HL-60 (cell line): ENCODE data around the gene MUTYH.

Experiments
- DNase-seq, 2 experiments: peaks; one replicate each; pipeline ENCODE4 v3.0.0-alpha.2; 2010 to 2020; ENCODE audit warnings: low read depth in 1 of 2, low spot score in 1 of 2
- H3K27ac ChIP-seq: fragments of 250-450 bp; sonication (Bioruptor Pico); replicated peaks from 2 replicates; pipeline ENCODE4 v1.5.1; 2020; ENCODE audit warnings: mild to moderate bottlenecking, moderate library complexity
- H3K27me3 ChIP-seq: fragments of 250-450 bp; sonication (Bioruptor Pico); 2 replicates; pipeline ENCODE4 v1.5.1; 2021; ENCODE audit warnings: mild to moderate bottlenecking, moderate library complexity; ENCODE audit not compliant: insufficient read depth, poor library complexity, severe bottlenecking
- H3K4me3 ChIP-seq: replicated peaks from 2 replicates; pipeline ENCODE4 v1.5.1; 2011; ENCODE audit warnings: mild to moderate bottlenecking, control low read depth, low read length; ENCODE audit not compliant: insufficient read depth
- GABPA ChIP-seq: IDR thresholded peaks from 2 replicates; pipeline ENCODE4 v1.6.1; 2012; ENCODE audit warnings: low read depth
- POLR2AphosphoS5 ChIP-seq: IDR thresholded peaks from 2 replicates; pipeline ENCODE4 v1.6.1; 2012; ENCODE audit warnings: low read depth
- SPI1 ChIP-seq: IDR thresholded peaks from 2 replicates; pipeline ENCODE4 v1.6.1; 2012; ENCODE audit warnings: low read depth, mild to moderate bottlenecking, borderline replicate concordance
- TF ChIP-seq, protein P1 (sequence below): IDR thresholded peaks from one replicate; pipeline ENCODE4 v1.5.1; 2011; ENCODE audit warnings: low read length, control low read depth, inconsistent platforms; ENCODE audit not compliant: insufficient read depth
- TF ChIP-seq, protein P2 (sequence below): IDR thresholded peaks from 2 replicates; pipeline ENCODE4 v1.6.1; 2012; ENCODE audit warnings: low read depth; ENCODE audit not compliant: insufficient replicate concordance

Gene MUTYH

GRCh38 chr1:45345014-45345413 lies 4.8 kb upstream of the MUTYH start:
- Histone ChIP-seq H3K27me3 (no peaks in the 10 kb centered on the region), H3K27ac (no peak overlapping the region), H3K4me3 (no peak overlapping the region)
- DNase-seq = no peak
- TF ChIP-seq, protein P1, sequence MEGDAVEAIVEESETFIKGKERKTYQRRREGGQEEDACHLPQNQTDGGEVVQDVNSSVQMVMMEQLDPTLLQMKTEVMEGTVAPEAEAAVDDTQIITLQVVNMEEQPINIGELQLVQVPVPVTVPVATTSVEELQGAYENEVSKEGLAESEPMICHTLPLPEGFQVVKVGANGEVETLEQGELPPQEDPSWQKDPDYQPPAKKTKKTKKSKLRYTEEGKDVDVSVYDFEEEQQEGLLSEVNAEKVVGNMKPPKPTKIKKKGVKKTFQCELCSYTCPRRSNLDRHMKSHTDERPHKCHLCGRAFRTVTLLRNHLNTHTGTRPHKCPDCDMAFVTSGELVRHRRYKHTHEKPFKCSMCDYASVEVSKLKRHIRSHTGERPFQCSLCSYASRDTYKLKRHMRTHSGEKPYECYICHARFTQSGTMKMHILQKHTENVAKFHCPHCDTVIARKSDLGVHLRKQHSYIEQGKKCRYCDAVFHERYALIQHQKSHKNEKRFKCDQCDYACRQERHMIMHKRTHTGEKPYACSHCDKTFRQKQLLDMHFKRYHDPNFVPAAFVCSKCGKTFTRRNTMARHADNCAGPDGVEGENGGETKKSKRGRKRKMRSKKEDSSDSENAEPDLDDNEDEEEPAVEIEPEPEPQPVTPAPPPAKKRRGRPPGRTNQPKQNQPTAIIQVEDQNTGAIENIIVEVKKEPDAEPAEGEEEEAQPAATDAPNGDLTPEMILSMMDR = no peak
- TF ChIP-seq GABPA (no peak), POLR2AphosphoS5 (no peak), SPI1 (no peak)
- TF ChIP-seq, protein P2, sequence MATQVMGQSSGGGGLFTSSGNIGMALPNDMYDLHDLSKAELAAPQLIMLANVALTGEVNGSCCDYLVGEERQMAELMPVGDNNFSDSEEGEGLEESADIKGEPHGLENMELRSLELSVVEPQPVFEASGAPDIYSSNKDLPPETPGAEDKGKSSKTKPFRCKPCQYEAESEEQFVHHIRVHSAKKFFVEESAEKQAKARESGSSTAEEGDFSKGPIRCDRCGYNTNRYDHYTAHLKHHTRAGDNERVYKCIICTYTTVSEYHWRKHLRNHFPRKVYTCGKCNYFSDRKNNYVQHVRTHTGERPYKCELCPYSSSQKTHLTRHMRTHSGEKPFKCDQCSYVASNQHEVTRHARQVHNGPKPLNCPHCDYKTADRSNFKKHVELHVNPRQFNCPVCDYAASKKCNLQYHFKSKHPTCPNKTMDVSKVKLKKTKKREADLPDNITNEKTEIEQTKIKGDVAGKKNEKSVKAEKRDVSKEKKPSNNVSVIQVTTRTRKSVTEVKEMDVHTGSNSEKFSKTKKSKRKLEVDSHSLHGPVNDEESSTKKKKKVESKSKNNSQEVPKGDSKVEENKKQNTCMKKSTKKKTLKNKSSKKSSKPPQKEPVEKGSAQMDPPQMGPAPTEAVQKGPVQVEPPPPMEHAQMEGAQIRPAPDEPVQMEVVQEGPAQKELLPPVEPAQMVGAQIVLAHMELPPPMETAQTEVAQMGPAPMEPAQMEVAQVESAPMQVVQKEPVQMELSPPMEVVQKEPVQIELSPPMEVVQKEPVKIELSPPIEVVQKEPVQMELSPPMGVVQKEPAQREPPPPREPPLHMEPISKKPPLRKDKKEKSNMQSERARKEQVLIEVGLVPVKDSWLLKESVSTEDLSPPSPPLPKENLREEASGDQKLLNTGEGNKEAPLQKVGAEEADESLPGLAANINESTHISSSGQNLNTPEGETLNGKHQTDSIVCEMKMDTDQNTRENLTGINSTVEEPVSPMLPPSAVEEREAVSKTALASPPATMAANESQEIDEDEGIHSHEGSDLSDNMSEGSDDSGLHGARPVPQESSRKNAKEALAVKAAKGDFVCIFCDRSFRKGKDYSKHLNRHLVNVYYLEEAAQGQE = no peak

GRCh38 chr1:45344499-45344898 lies 4.3 kb upstream of the MUTYH start:
- no peak overlapping the region for H3K27ac ChIP-seq
- H3K4me3 ChIP-seq = no peak overlapping the region
- no peaks in the 10 kb centered on the region for H3K27me3 ChIP-seq
- TF ChIP-seq POLR2AphosphoS5 (no peak), SPI1 (no peak), GABPA (no peak)
- TF ChIP-seq, protein P1 = no peak
- TF ChIP-seq, protein P2 = no peak
- DNase-seq = no peak

- Histone ChIP-seq H3K27ac (peak overlapping the region; percentile 93), H3K4me3 (peak overlapping the region; percentile 65), H3K27me3 (no peaks in the 10 kb centered on the region)
- peak; percentile 45 to 67 for DNase-seq
- no peak for TF ChIP-seq POLR2AphosphoS5
- no peak for TF ChIP-seq GABPA
- TF ChIP-seq, protein P2 = no peak
- no peak; the same call in 1 of the 2 replicates for TF ChIP-seq SPI1
- TF ChIP-seq, protein P1 = no peak
These were observed 701 bp upstream of the MUTYH start for GRCh38 chr1:45340816-45341466.
